ENCODE results near the gene ELAVL1. TPM values are rescaled to one million over a fixed set of nuclear protein-coding genes. Genes with fewer than 3 reads are reported as not detected.

ELAVL1 gene
- total and polyA plus RNA-seq, 7 donors, result 15.8 to 31.0 (median 20.3) TPM

GRCh38 chr19:7910321-7911161 lies 94.9 kb downstream of the ELAVL1 start:
- Histone ChIP-seq H3K9me3 (no peaks in the 10 kb centered on the region), H3K4me1 (peaks cover 0 to 24% (median 23%) of the 10 kb centered on the region in 4 donors), H3K27ac (no peak overlapping the region), H3K4me3 (no peak overlapping the region), H3K27me3 (peaks cover 5 to 15% (median 11%) of the 10 kb centered on the region in 3 donors), H3K36me3 (peaks cover 35 to 69% (median 46%) of the 10 kb centered on the region in 4 donors)
- no peak for DNase-seq
- WGBS, 2 donors, result 92 to 95% methylated on average over 54 of the region's 54 CpGs
- intact Hi-C loops (cut with DNase I), result no loop called here
- no peak for TF ChIP-seq POLR2AphosphoS5 (IDR thresholded peaks at IDR 0.05)
- no peak for TF ChIP-seq CTCF (IDR thresholded peaks at IDR 0.05)
- TF ChIP-seq EP300 (IDR thresholded peaks at IDR 0.05), result no peak
- TF ChIP-seq POLR2A (IDR thresholded peaks at IDR 0.05), result no peak

GRCh38 chr19:7909471-7910067 lies 95.9 kb downstream of the ELAVL1 start:
- Histone ChIP-seq H3K36me3 (peaks cover 35 to 69% (median 46%) of the 10 kb centered on the region in 4 donors), H3K4me1 (peaks cover 0 to 33% (median 32%) of the 10 kb centered on the region in 4 donors), H3K27ac (no peak overlapping the region), H3K9me3 (no peaks in the 10 kb centered on the region), H3K27me3 (peaks cover 0 to 7% (median 1%) of the 10 kb centered on the region in 3 donors), H3K4me3 (no peak overlapping the region)
- intact Hi-C loops (cut with DNase I), result no loop called here
- TF ChIP-seq CTCF (IDR thresholded peaks at IDR 0.05), result no peak
- no peak for TF ChIP-seq EP300 (IDR thresholded peaks at IDR 0.05)
- no peak for TF ChIP-seq POLR2AphosphoS5 (IDR thresholded peaks at IDR 0.05)
- no peak for TF ChIP-seq POLR2A (IDR thresholded peaks at IDR 0.05)
- WGBS, 2 donors, result 91 to 94% methylated on average over 21 of the region's 21 CpGs
- no peak for DNase-seq

GRCh38 chr19:7908742-7909461 lies 96.5 kb downstream of the ELAVL1 start:
- Histone ChIP-seq H3K9me3 (no peaks in the 10 kb centered on the region), H3K27ac (no peak overlapping the region), H3K36me3 (peaks cover 35 to 69% (median 46%) of the 10 kb centered on the region in 4 donors), H3K4me1 (peaks cover 0 to 38% (median 36%) of the 10 kb centered on the region in 4 donors), H3K27me3 (peaks cover 0 to under 1% (median 0%) of the 10 kb centered on the region in 3 donors), H3K4me3 (no peak overlapping the region)
- 89 to 95% methylated on average over 19 of the region's 19 CpGs for WGBS, 2 donors
- no peak for DNase-seq
- intact Hi-C loops (cut with DNase I), result no loop called here
- TF ChIP-seq EP300 (IDR thresholded peaks at IDR 0.05) (no peak), CTCF (IDR thresholded peaks at IDR 0.05) (no peak), POLR2AphosphoS5 (IDR thresholded peaks at IDR 0.05) (no peak), POLR2A (IDR thresholded peaks at IDR 0.05) (no peak)

Other genes with a start within 250 kb of the ELAVL1 start
- 1 to 10 TPM in 1 of 4 donors, not detected in 3; 1.4 TPM for gene CLEC4M, start 242.4 kb downstream of the ELAVL1 start, total RNA-seq
- gene CLEC4M, start 242.4 kb downstream of the ELAVL1 start, polyA plus RNA-seq, result under 1 TPM in 2 of 3 donors, not detected in 1; under 0.01 to 0.82 TPM
- gene EVI5L, start 175.4 kb downstream of the ELAVL1 start, total RNA-seq, result 10 to 100 TPM in 3 of 4 donors, 1 to 10 TPM in 1; 8.4 to 18.6 (median 12.5) TPM
- 10 to 100 TPM in 1 of 3 donors, 1 to 10 TPM in 2; 5.3 to 11.4 (median 6.0) TPM for gene EVI5L, start 175.4 kb downstream of the ELAVL1 start, polyA plus RNA-seq
- gene PRR36, start 131.3 kb downstream of the ELAVL1 start, total RNA-seq, result not detected
- under 1 TPM in 2 of 3 donors, not detected in 1; under 0.01 to 0.23 TPM for gene PRR36, start 131.3 kb downstream of the ELAVL1 start, polyA plus RNA-seq
- not detected for gene LRRC8E, start 117.1 kb downstream of the ELAVL1 start, total RNA-seq
- 1 to 10 TPM in 2 of 3 donors, under 1 TPM in 1; 0.23 to 1.2 (median 1.2) TPM for gene LRRC8E, start 117.1 kb downstream of the ELAVL1 start, polyA plus RNA-seq
- gene MAP2K7, start 101.8 kb downstream of the ELAVL1 start, total RNA-seq, result 10 to 100 TPM; 12.5 to 20.2 (median 17.4) TPM
- 10 to 100 TPM; 15.6 to 27.8 (median 15.7) TPM for gene MAP2K7, start 101.8 kb downstream of the ELAVL1 start, polyA plus RNA-seq
- 1 to 10 TPM in 1 of 4 donors, not detected in 3; 1.8 TPM for gene TGFBR3L, start 90.8 kb downstream of the ELAVL1 start, total RNA-seq
- not detected for gene TGFBR3L, start 90.8 kb downstream of the ELAVL1 start, polyA plus RNA-seq
- 10 to 100 TPM; 20.3 to 31.2 (median 27.8) TPM for gene SNAPC2, start 85.3 kb downstream of the ELAVL1 start, total RNA-seq
- gene SNAPC2, start 85.3 kb downstream of the ELAVL1 start, polyA plus RNA-seq, result 10 to 100 TPM; 11.6 to 19.5 (median 16.8) TPM
- 10 to 100 TPM; 25.3 to 92.2 (median 38.8) TPM for gene CTXN1, start 79.5 kb downstream of the ELAVL1 start, total RNA-seq
- 1 to 10 TPM in 1 of 3 donors, under 1 TPM in 2; 0.60 to 2.2 (median 0.92) TPM for gene CTXN1, start 79.5 kb downstream of the ELAVL1 start, polyA plus RNA-seq
- 10 to 100 TPM; 51.7 to 80.1 (median 78.6) TPM for gene TIMM44, start 62.0 kb downstream of the ELAVL1 start, total RNA-seq
- 10 to 100 TPM; 33.0 to 72.4 (median 38.8) TPM for gene TIMM44, start 62.0 kb downstream of the ELAVL1 start, polyA plus RNA-seq
- not detected for gene CCL25, start 47.1 kb upstream of the ELAVL1 start, total RNA-seq
- under 1 TPM in 1 of 3 donors, not detected in 2; 0.17 TPM for gene CCL25, start 47.1 kb upstream of the ELAVL1 start, polyA plus RNA-seq
- gene FBN3, start 144.0 kb upstream of the ELAVL1 start, total RNA-seq, result not detected
- under 1 TPM in 1 of 3 donors, not detected in 2; 0.06 TPM for gene FBN3, start 144.0 kb upstream of the ELAVL1 start, polyA plus RNA-seq
- gene CERS4, start 203.7 kb upstream of the ELAVL1 start, total RNA-seq, result 10 to 100 TPM; 24.1 to 40.0 (median 30.2) TPM
- 10 to 100 TPM in 2 of 3 donors, 1 to 10 TPM in 1; 1.4 to 18.6 (median 11.4) TPM for gene CERS4, start 203.7 kb upstream of the ELAVL1 start, polyA plus RNA-seq